Stimulated activated CD4-positive, alpha-beta T cell treated with anti-CD3 and anti-CD28 coated beads, Interleukin-1b, Interleukin-23, amount 100 ng/mL, for 48 hours (primary cell): ENCODE results near the gene PDIA5.

ENCODE experiments used
- DNase-seq: peaks from one replicate; pipeline ENCODE4 v3.0.0-alpha.2; 2020

PDIA5 gene

GRCh38 chr3:123066896-123067688, at the start of gene PDIA5:
Gene PDIA5 (plus strand): TSS chr3:123067025. CDS start chr3:123067165, 140 bp downstream.
- DNase-seq, result peak; percentile 84

DNA sequence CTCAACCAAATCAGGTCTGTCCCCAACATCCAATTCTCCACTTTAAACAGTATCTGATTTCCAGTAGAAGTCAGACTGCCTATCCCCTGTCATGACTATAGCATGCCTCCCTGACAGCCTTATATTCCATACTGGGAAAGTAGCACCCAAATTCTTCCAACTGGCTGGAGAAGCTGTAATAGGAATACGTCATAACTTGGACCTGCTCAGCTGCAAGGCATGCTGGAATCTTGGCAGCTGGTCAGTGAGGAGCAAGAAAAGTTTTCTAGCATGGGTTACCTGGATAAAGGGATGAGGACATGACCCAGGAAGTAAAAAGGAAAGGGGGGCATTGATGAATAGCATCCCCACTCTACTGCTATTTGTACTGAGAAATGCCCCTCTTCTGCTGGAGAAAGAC, 48.1 kb upstream of the PDIA5 start:
- no peak for DNase-seq

DNA sequence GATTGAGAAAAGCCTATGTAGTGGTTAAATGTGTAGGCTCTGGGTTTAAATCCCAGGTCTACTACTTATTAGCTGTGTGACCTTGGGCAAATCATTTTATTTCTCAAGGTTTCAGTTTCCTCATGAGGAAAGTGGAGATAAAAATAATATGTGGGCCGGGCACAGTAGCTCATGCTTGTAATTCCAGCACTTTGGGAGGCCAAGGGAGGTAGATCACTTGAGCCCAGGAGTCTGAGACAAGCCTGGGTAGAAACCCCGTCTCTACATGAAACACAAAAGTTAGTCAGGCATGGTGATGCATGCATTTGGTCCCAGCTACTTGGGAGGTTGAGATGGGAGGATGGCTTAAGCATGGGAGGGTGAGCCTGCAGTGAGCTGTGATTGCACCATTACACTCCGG, 47.7 kb upstream of the PDIA5 start:
- no peak for DNase-seq

GRCh38 chr3:123019591-123019990, 47.2 kb upstream of the PDIA5 start:
- DNase-seq, result no peak

DNA sequence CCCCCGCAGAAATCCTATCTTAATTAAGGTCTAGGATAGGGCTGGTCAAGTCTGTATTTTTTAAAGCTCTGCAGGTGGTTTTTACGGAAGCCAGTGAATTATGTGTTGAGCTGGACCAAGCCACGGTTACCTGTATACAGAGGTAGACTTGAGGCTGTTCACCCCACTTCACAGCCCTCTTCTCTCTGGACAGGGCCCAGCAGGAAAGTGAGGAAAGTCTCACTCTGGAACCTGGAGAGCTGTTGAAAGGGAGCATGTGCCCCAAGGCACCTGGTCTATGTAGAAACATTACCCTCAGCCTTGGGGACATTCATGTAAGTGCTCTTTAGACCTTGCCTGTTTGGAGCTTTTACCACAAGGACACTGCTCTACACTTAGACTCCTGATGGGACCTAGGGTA, 46.1 kb upstream of the PDIA5 start:
- no peak for DNase-seq

GRCh38 chr3:123021388-123021787, 45.4 kb upstream of the PDIA5 start:
- no peak for DNase-seq

DNA sequence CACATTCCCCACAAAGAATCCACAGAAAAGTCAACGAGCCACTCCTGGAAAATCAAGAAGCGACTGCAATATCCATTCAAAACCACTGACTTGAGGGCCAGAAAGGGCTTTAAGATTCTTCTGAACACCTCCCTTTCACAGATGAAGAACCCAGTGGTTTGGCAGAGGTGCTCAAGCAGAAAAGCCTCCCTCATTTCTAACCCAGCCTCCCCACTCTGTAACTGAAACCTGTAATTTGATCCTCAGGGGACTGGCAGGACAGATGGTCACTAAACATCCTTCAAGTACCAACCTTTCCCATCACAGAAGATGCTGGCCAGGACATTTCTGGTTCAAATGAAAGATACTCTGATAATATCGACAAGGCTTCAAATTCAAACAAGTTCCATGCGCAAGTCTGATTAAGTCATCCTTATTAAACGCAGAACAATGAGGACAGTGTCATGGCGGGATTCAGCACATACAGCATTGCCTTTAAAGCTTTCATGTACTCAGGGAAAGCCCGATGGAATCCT, 44.8 kb upstream of the PDIA5 start:
- DNase-seq, result no peak

DNA sequence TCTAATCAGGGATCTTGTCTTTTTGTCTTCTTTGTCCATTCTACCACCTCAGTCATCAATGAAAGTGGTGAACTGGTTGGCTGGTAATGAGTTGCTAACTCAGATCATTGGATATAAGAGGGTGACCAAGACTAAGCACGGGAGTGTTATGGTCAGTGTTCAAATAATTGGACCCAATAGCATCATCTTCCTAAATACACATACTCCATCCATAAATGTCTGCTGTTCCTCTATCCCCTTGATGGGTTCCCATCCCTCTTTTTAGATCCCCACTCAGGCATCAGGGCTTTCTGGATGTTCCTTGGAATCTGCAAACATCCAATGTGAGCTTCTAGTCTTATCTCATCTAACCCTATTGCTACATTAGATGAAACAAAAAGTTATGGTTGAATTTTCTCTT, 42.8 kb upstream of the PDIA5 start:
- no peak for DNase-seq

DNA sequence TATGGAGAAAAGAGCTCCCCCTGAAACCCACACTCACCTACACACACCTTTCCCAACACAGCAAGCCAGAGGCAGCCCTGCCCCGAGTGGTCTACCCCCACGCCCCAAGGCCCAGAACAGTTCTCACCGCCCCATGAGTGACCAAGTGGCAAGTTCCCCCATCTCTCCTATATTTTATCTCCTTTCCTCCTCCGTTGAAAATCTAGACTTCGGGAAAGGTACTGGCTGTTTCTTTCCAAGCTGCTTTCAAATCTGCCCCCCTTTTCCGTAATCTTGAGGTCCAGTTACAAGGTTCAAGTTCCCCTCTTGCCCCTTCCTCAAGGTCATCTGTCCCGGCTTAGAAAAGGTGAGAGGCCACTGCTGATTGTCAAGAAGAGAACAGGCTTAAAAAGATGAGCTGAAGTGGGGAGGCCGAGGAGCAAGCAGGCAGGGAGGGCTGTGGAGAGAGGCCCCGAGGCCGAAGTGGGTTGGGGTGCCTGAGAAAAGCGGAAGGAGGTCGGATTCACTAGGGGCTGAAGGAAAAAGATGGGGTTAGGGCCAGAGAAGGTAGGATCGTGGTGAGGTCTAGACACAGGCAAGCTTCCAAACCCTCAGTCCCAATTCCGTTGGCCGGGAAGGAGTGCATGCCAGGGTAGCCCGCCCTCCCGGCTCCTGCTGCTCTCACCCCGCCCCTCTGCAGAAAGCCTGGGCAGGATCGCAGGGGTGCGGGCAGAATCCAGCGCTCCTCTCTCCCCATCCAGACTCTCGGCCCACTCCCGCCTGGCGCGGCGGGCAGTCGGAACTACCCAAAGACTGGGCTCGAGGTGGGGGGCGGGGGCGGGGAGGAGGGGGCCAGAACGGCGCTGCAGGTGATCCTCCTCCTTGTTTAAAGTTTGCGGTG, 40.9 kb upstream of the PDIA5 start:
- no peak for DNase-seq

DNA sequence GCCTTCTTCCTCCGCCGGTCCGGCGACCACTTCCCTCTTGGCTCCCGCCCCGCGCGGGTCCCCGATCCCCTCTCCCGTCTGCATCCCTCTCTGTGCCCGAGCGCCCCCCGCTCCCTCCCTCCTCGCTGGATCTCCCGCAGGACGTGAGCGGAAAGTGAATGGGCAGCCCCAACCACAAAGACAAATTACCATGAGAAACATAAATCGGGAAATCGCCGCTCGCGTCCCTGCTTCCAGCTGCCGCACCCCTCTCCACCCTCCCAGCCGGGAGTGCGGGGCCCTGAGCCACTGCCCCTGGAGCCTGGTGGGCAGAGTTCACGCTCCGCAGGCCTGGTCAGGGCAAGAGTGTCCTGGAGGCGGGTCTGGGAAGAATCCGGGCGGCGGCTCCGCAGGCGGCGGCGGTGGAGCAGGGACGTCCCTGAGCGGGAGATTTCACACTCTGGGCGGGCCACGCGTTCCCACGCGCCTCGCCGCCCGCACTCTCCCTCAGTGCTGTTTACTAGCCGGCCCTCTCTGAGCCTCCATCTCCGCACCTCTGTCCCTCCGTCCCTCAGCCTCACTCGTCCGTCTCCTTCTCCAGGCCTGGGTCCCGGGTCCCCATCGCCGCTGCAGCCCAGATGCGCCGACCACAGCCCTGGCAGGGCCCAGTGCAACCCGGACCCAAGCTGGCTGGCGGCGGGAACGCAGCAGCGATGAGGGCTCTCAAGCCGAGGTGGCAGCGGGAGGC, 40.1 kb upstream of the PDIA5 start:
- DNase-seq, result no peak

GRCh38 chr3:123027292-123028232, 39.3 kb upstream of the PDIA5 start, which contains the start of gene SEMA5B:
Gene SEMA5B (minus strand): TSS chr3:123027763. CDS start chr3:122961263, 66,500 bp downstream.
- DNase-seq, result no peak

DNA sequence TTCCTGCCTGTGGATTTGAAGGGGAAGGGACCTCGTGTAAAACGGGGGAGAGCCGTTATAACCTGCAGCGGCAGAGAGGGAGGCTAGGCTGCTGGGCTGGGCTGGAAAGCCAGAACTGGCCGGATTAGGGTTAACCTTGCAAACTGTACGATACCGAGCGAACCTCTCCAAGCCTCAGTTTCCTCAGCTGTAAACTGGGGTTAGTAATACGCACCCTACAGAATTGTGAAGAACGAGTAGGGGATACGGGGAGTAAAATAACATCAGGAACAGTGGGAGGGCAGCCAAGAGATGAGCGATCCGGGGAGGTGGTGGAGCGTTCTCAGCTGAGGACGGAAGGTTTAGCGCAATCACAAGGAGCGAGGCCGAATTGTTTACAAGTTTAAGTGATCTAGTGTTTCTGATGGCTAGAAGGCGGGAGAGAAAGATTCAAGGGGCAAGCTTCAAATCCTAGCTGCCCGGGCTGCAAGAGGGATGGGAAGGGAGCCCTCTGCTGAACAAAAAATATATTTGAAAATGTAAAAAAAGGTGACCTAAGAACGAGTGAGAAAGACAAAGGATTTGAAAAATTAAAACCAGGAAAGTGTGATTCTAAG, 38.5 kb upstream of the PDIA5 start:
- no peak for DNase-seq

- no peak for DNase-seq
Observed at GRCh38 chr3:123031051-123031450, 35.8 kb upstream of the PDIA5 start.

- DNase-seq, result no peak
Observed at GRCh38 chr3:123032057-123032456, 34.8 kb upstream of the PDIA5 start.

GRCh38 chr3:123034120-123034519, 32.7 kb upstream of the PDIA5 start:
- DNase-seq, result no peak

GRCh38 chr3:123034996-123035395, 31.8 kb upstream of the PDIA5 start:
- no peak for DNase-seq

DNA sequence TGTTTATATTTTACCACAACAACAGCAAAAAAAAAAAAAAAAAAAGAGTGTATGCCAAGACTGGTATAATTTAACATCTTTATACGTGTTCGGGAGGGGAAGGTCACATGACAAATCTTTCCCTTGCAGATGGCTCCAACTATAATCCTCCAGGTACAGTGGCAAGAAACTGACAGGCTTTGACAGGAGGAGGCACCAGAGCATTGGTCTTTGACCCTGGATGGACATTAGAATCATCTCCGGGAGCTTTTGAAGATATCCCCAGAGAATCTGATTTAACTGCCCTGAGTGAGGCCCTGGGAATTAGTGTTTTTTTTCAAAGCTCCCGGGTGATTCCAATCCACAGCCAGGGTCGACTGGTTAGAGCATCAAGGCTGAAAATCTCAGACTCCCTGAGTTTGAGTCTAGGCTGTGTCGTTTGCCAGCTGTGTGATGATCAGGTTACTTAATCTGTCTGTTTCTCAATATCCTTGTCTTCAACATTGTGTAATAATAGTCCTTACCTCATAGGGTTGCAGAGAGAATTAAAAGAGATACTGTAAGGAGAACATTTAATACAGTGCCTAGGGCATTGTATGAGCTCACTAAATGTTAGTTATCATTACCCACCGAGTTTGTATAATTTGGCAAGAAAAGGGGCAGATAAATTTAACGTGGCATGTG, 30.3 kb upstream of the PDIA5 start:
- DNase-seq, result no peak

DNA sequence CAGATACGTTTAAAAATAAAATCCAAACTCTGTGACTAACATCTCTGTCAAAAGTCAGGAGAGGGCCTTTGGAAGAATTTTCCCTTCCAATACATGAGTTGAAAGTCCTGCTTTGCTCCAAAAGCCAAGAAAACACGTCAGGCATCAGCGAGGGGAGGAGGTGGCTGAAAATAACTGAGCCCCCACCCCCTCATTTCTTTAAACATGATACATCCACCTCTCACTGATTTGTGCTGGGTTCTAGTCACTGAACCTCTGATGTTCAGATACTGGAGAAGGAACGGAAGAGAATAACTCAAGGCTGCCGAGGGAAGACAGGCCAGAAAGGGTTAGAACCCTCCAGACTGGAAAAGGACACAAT, 29.8 kb upstream of the PDIA5 start:
- DNase-seq, result no peak

DNA sequence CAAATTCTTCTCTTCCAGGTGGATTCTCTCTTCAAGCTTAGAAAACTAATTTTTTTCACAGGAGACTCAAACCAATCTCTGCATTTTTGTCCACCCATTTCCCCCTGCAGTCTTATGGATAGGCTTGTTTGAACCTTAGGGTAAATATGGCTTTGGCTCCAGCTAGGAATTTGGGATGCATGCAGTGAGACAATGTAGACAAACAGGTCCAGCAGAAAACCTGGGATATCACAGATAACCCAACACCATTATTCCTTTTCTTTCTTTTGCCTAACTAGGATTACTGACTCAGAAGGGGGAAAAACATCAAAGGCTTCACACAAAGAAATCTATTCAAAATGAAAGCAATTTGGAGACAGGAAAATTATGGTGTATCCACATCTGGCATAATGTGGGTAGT, 28.1 kb upstream of the PDIA5 start:
- no peak for DNase-seq

DNA sequence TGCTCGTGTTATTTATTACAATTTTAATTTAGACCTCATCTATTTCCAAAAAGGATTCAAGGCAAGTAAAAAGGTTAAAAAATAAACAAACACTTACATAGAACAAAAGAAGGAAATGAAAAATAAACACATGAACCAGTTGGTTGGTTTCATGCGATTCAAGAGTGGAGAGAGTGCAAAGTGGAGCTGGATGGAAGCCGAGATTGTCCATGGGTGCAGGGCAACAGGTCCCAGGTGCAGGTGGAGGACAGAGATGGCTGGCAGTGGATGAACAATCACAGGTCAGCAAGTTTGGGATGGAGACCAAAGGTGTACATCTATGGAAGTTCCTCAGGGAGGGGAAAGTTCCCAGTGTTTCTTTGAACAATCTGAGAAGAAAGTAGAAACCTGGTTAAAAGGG, 27.6 kb upstream of the PDIA5 start:
- no peak for DNase-seq

DNA sequence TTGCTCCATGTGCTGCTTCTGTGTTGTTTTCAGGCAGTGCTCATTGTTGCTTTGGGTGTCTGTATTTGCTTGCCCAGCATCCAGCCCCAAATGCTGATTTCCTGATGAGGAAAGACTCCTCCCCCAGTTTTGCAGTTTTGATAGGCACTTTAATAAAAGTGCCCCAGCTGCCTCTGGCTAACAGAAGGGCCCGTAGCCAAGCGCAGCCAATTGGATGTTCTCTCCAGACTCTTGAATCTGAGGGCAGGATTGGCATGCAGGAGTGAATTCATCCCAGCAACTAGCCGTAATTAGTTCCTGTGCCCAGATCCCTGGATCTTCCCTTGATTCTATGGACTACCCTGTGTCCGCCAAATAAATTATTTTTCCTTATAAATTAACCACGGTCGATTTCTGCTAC, 24.4 kb upstream of the PDIA5 start:
- DNase-seq, result no peak
